GM10248 (cell line): ENCODE measurements around the gene FAM20C.

Experiments used
- CTCF ChIA-PET: fragments of 300-600 bp; sonication (Branson Sonifier 250); formaldehyde crosslinking; extraction: SDS; loops from one replicate; lab custom pipeline; 2021; ENCODE audit warnings: antibody characterized with exemption; lab: Yijun Ruan, JAX
- POLR2A ChIA-PET: fragments of 350-650 bp; sonication (Branson Sonifier 250); formaldehyde crosslinking; extraction: SDS; loops from one replicate; lab custom pipeline; 2020; ENCODE audit warnings: antibody characterized with exemption; lab: Yijun Ruan, JAX
- DNase-seq: peaks from one replicate; pipeline ENCODE4 v3.0.0; 2012; ENCODE audit errors: extremely low spot score
- TF ChIP-seq, protein P1 (sequence below): IDR thresholded peaks from 2 replicates; pipeline ENCODE4 v1.5.1; 2012; ENCODE audit warnings: mild to moderate bottlenecking, low read depth; ENCODE audit errors: extremely low read depth, missing control alignments, control extremely low read depth

FAM20C gene

DNA sequence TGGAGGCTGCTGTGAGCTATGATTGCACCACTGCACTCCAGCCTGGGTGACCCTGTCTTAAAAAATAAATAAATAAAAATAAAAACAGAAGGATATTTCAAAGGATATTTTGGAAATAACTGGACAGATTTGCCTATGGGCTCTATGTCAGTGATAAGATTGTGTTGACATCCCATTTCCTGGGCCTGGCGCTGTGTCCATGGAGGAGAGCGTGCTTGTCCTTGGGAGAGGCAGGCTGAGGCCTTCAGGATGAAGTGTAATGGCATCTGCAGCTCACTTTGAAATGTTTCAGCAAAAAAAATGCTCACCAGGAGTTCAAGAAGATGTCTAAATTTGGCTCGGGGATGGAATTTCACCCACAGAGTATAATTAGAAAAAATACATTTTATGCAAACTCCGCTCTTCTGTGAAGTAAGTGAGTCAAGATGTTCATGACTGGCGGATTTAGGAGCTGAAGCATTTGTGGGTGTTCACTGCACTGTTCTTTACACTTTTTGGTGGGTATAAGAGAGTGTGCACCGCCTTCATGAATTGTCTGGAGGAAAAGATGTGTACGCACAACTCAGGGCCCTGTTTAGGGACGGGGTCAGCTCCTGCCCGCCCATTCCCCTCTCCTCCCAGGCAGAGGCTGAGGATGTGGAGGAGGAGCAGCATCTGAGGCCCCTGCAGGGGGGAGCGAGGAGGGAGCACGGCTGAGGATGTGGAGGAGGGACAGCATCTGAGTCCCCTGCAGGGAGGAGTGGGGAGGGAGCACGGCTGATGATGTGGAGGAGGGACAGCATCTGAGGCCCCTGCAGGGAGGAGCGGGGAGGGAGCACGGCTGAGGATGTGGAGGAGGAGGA lies 79.1 kb downstream of the FAM20C start:
- TF ChIP-seq, protein P1, sequence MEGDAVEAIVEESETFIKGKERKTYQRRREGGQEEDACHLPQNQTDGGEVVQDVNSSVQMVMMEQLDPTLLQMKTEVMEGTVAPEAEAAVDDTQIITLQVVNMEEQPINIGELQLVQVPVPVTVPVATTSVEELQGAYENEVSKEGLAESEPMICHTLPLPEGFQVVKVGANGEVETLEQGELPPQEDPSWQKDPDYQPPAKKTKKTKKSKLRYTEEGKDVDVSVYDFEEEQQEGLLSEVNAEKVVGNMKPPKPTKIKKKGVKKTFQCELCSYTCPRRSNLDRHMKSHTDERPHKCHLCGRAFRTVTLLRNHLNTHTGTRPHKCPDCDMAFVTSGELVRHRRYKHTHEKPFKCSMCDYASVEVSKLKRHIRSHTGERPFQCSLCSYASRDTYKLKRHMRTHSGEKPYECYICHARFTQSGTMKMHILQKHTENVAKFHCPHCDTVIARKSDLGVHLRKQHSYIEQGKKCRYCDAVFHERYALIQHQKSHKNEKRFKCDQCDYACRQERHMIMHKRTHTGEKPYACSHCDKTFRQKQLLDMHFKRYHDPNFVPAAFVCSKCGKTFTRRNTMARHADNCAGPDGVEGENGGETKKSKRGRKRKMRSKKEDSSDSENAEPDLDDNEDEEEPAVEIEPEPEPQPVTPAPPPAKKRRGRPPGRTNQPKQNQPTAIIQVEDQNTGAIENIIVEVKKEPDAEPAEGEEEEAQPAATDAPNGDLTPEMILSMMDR = no peak
- ChIA-PET CTCF (interaction anchor here (8.7 kb wide), 1 partner anchor 7 kb away, joined by 61 read pairs; no protein-coding TSS in a partner anchor), POLR2A (no interaction called here)
- DNase-seq = no peak

DNA sequence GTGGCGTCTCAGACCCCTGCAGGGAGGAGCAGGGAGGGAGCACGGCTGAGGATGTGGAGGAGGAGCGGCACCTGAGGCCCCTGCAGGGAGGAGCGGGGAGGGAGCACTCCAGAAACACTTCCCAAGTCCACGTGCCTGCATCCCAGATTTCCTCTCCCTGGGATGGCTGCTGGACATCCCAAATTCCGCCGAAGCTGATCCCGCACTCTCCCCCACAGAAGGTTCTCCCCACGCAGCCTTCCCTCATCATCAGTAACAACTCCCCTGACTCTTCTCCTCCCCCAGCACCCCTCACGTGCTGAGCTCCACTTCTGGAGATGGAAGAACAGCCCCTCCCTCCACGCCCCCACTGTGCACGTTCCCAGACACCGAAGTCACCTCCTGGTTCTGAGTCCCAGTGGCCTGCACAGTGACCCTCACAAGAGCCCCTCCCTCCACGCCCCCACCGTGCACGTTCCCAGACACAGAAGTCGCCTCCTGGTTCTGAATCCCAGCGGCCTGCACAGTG lies 79.8 kb downstream of the FAM20C start:
- TF ChIP-seq, protein P1 = no peak
- DNase-seq = no peak
- ChIA-PET POLR2A (no interaction called here), CTCF (interaction anchor here (8.7 kb wide), 1 partner anchor 8 kb away, joined by 61 read pairs; no protein-coding TSS in a partner anchor)

DNA sequence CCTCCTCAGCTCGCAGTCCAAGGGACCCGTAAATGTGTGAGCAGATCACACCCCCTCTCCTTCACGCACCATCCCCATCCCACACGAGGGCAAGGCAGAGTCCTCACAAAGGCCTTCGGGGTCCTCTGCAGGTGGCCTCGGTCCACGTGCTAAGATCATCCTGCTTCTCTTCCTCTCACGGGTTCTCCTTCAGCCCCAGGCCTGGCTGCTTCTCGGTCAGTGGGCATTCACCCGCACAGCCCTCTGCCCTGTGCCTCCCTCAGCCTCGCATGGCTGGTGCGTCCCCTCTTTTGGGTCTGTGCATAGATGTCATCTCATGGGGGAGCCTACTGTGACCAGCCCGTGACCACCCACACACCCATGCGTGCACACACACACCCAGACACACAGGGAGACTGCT lies 80.3 kb downstream of the FAM20C start:
- CTCF ChIA-PET = interaction anchor here (8.7 kb wide), 1 partner anchor 8 kb away, joined by 61 read pairs; no protein-coding TSS in a partner anchor
- TF ChIP-seq, protein P1 = no peak
- DNase-seq = no peak
- POLR2A ChIA-PET = no interaction called here

DNA sequence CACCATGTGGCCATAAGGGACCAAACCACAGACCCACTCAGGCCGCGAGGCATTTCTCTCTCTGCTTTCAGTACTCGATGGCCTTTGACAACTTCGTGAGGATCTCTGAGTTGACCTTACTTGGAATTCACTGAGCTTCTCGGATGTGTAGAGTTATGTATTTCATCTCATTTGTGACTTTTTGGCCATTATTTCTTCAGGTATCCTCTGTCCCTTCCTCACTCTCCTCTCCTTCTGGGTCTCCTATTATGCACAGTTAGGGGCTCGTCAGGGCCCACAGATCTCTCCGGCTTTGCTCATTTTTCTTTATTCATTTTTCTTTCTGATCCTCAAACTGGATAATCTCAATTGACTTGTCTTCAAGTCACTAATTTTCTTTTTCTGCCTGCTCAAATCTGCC lies 81.0 kb downstream of the FAM20C start:
- CTCF ChIA-PET = interaction anchor here (8.7 kb wide), 1 partner anchor 9 kb away, joined by 61 read pairs; no protein-coding TSS in a partner anchor
- POLR2A ChIA-PET = no interaction called here

DNA sequence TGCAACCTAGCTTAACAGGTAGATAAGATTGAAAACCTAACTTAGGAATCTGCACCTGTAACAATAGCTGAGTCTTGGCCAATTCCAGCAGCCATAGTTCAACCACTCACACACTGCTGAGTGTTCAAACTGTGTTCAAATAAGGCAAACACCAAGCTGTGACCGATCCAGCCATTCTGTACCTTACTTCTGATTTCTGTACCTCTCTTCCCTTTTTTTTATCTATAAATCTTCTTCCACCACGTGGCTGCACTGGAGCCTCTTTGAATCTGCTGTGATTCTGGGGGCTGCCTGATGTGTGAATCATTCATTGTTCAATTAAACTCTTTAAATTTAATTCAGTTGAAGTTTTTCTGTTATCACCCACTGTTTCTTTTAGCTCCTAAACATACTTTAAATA lies 81.9 kb downstream of the FAM20C start:
- CTCF ChIA-PET = interaction anchor here (8.7 kb wide), 1 partner anchor 10 kb away, joined by 61 read pairs; no protein-coding TSS in a partner anchor
- POLR2A ChIA-PET = no interaction called here
- no peak for DNase-seq
- TF ChIP-seq, protein P1 = no peak

More for the DNA sequence above, 81.0 kb downstream of the FAM20C start:
- no peak for DNase-seq
- TF ChIP-seq, protein P1 = no peak

DNA sequence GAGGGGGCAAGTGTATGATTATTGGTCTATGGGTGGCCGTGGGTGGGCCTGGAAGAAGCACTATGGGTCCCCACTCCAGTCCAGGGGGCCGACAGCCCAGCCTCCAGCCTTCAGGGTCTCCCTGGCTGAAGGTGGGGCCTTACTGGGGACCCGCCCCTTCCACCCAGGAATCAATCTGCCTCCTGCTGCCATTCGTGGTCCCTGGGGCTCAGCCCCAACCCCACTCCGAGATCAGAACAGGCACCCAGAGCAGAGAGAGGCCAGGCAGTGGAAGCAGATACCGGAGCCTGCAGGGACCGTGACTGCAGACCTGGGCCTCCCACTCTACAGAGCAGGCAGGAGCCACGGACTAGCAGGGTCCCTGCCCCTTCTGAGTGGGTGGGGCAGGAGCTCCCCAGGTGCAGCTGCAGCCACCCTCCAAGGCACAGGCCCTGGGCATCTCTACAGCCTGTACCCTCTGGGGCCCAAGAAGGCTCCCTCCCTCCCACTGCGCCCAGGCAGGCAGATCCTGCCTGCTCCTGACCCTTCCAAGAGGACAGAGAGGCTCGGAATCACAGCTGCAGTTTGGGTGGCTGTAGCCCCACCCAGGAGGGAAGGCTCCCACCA lies 84.0 kb downstream of the FAM20C start:
- CTCF ChIA-PET = interaction anchor here (1.2 to 8.7 kb wide), 2 partner anchors 12 to 46 kb away, joined by 3 to 61 read pairs; no protein-coding TSS in a partner anchor
- POLR2A ChIA-PET = no interaction called here
- no peak for DNase-seq
- TF ChIP-seq, protein P1 = no peak
